ENCODE data around the gene PDE9A.

PDE9A gene

DNA sequence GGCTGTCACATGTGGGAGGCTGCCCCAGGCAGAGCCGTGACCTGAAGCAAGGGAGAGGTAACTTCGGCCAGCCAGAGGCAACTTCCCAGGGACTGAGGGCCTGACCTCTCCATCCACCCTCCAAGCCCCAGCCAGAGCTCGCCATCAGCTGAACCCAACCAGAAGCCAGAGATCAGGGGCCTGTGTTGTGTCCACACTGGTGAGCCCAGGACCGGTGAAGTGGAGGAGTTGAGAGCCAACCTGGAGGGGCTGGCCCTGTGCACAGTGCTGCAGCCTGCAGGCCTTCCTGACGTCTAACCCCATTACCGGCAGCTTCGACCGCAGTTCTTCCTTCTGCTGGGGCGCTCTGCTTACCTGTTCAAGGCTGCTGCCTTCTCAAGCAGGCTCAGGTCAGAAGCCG is 19.6 kb upstream of the PDE9A start:
- no peak overlapping the region for H3K9ac ChIP-seq (ENCODE audit: low read depth, low read length)
- no peak for ATAC-seq (ENCODE audit: insufficient read depth, low read depth)

DNA sequence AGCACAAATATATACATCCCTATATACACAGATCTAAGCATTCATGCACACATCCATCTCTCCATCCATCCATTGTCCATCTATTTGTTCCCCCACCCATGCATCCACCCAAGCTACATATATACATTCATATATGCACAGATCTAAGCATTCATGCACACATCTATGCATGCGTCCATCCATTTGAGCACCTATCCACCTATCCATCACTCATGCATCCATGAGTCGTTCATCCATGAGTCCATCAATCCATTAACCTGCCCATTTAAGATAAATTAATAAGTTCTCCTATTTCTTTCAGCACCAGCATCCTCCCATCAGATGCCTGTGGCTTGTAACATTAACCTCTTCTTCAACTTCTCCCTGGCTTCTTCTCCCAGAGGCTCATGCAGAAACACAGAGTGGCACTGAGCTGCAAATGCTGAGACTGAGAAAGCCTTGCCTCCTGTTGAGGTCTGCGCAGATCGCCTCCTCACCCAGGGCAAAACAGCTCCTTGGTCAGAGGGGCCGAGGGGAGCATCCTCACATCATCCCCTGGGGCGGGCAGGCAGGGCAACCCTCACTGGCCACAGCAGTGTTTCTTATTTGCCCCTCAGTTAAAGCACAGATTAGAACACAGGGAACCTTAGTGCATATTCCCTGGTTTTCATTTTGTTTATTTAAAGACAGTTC is 17.4 kb upstream of the PDE9A start:
- no peak overlapping the region for H3K4me2 ChIP-seq (ENCODE audit: insufficient read depth, low read length)

More for the DNA sequence above, 19.6 kb upstream of the PDE9A start:
- 0 out of 2 replicates have a peak, but pooled peaks cover 3% of the 10 kb centered on the region for H4K20me1 ChIP-seq (ENCODE audit: insufficient read depth, low read length)
- H3K27me3 ChIP-seq (ENCODE audit: insufficient read depth, low read length, poor library complexity) = no peaks in the 10 kb centered on the region
- H3K4me1 ChIP-seq (ENCODE audit: insufficient read depth, low read length) = no peaks in the 10 kb centered on the region
- TF ChIP-seq, protein P1, sequence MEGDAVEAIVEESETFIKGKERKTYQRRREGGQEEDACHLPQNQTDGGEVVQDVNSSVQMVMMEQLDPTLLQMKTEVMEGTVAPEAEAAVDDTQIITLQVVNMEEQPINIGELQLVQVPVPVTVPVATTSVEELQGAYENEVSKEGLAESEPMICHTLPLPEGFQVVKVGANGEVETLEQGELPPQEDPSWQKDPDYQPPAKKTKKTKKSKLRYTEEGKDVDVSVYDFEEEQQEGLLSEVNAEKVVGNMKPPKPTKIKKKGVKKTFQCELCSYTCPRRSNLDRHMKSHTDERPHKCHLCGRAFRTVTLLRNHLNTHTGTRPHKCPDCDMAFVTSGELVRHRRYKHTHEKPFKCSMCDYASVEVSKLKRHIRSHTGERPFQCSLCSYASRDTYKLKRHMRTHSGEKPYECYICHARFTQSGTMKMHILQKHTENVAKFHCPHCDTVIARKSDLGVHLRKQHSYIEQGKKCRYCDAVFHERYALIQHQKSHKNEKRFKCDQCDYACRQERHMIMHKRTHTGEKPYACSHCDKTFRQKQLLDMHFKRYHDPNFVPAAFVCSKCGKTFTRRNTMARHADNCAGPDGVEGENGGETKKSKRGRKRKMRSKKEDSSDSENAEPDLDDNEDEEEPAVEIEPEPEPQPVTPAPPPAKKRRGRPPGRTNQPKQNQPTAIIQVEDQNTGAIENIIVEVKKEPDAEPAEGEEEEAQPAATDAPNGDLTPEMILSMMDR (IDR thresholded peaks at IDR 0.05; ENCODE audit: borderline replicate concordance, extremely low read depth, low read length, poor library complexity, severe bottlenecking) = no peak
- no peak for TF ChIP-seq EZH2 (IDR thresholded peaks at IDR 0.05; ENCODE audit: borderline replicate concordance, low read depth, low read length, severe bottlenecking)
- no peak for DNase-seq
- H3K4me3 ChIP-seq (ENCODE audit: low read depth in 1 of 2, low read length in 2 of 2) = no peak overlapping the region
- no peak overlapping the region for H3K4me2 ChIP-seq (ENCODE audit: insufficient read depth, low read length)
- no peaks in the 10 kb centered on the region for H3K36me3 ChIP-seq (ENCODE audit: insufficient read depth, low read length)
- no peak overlapping the region for H2AFZ ChIP-seq (ENCODE audit: low read depth, low read length)
- no peaks in the 10 kb centered on the region for H3K79me2 ChIP-seq (ENCODE audit: insufficient read depth, low read length)
- H3K27ac ChIP-seq (ENCODE audit: low read length) = no peak overlapping the region
- H3K9me3 ChIP-seq (ENCODE audit: insufficient read depth, low read length, severe bottlenecking) = no peaks in the 10 kb centered on the region

DNA sequence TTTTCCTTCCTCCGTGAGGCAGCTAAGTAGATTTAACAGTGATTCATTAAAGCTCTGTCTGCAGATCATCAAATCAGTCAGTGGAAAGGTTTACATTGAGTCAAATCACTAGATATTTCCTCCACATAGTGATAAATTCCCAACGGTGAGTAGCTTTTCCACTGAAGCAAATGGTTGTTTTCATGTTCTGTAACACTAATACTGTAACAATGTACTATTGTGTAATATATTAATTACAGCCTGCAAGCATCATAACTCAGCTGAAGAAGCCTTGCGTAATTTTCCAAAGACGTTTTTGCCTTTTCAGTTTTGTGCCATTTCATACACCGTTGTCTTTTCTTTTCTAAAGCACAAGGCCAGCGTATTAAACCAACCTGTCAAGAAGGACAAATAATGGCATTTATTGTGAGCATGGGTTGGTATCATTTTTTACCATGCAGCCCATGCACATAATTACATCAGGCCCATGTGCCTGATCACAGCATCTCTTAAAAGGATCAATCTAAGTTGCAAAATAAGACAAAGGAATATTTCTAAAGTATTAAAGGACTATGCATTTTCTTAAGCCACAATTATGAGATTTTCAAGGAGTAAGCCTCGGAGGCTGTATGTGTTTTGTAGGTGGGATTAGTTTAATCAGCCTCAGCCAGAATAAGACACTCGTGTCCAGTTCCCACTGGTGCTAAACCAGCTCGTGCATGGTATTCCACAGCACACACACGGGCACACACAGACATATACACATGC is 16.7 kb upstream of the PDE9A start:
- no peaks in the 10 kb centered on the region for H3K36me3 ChIP-seq (ENCODE audit: insufficient read depth, low read length)
- no peaks in the 10 kb centered on the region for H3K4me1 ChIP-seq (ENCODE audit: insufficient read depth, low read length)
- DNase-seq = no peak
- H2AFZ ChIP-seq (ENCODE audit: low read depth, low read length) = no peak overlapping the region
- 0 out of 2 replicates have a peak, but pooled peaks cover 3% of the 10 kb centered on the region for H4K20me1 ChIP-seq (ENCODE audit: insufficient read depth, low read length)
- H3K27ac ChIP-seq (ENCODE audit: low read length) = no peak overlapping the region
- TF ChIP-seq EZH2 (IDR thresholded peaks at IDR 0.05; ENCODE audit: borderline replicate concordance, low read depth, low read length, severe bottlenecking) = no peak
- TF ChIP-seq, protein P1 (IDR thresholded peaks at IDR 0.05; ENCODE audit: borderline replicate concordance, extremely low read depth, low read length, poor library complexity, severe bottlenecking) = no peak
- H3K4me3 ChIP-seq (ENCODE audit: low read depth in 1 of 2, low read length in 2 of 2) = no peak overlapping the region
- no peak for ATAC-seq (ENCODE audit: insufficient read depth, low read depth)
- no peaks in the 10 kb centered on the region for H3K27me3 ChIP-seq (ENCODE audit: insufficient read depth, low read length, poor library complexity)
- no peak overlapping the region for H3K4me2 ChIP-seq (ENCODE audit: insufficient read depth, low read length)
- H3K9ac ChIP-seq (ENCODE audit: low read depth, low read length) = no peak overlapping the region
- H3K79me2 ChIP-seq (ENCODE audit: insufficient read depth, low read length) = no peaks in the 10 kb centered on the region
- H3K9me3 ChIP-seq (ENCODE audit: insufficient read depth, low read length, severe bottlenecking) = no peaks in the 10 kb centered on the region

More for the DNA sequence above, 17.4 kb upstream of the PDE9A start:
- no peaks in the 10 kb centered on the region for H3K4me1 ChIP-seq (ENCODE audit: insufficient read depth, low read length)
- H3K36me3 ChIP-seq (ENCODE audit: insufficient read depth, low read length) = no peaks in the 10 kb centered on the region
- no peak overlapping the region for H3K9ac ChIP-seq (ENCODE audit: low read depth, low read length)
- H3K27me3 ChIP-seq (ENCODE audit: insufficient read depth, low read length, poor library complexity) = no peaks in the 10 kb centered on the region
- no peaks in the 10 kb centered on the region for H3K9me3 ChIP-seq (ENCODE audit: insufficient read depth, low read length, severe bottlenecking)
- no peaks in the 10 kb centered on the region for H3K79me2 ChIP-seq (ENCODE audit: insufficient read depth, low read length)
- H3K4me3 ChIP-seq (ENCODE audit: low read depth in 1 of 2, low read length in 2 of 2) = no peak overlapping the region
- H3K27ac ChIP-seq (ENCODE audit: low read length) = no peak overlapping the region
- DNase-seq (no peak), ATAC-seq (ENCODE audit: insufficient read depth, low read depth) (no peak)
- TF ChIP-seq, protein P1 (IDR thresholded peaks at IDR 0.05; ENCODE audit: borderline replicate concordance, extremely low read depth, low read length, poor library complexity, severe bottlenecking) = no peak
- no peak for TF ChIP-seq EZH2 (IDR thresholded peaks at IDR 0.05; ENCODE audit: borderline replicate concordance, low read depth, low read length, severe bottlenecking)
- H2AFZ ChIP-seq (ENCODE audit: low read depth, low read length) = no peak overlapping the region
- 0 out of 2 replicates have a peak, but pooled peaks cover 3% of the 10 kb centered on the region for H4K20me1 ChIP-seq (ENCODE audit: insufficient read depth, low read length)

Measured in DND-41 (cell line).